ENCODE data around the gene DDX49.
A peak's percentile ranks its signal among the peaks of the same experiment; 100 is the strongest.

Gene DDX49

GRCh38 chr19:18878058-18878797 is 41.3 kb upstream of the DDX49 start:
- H3K4me3 ChIP-seq (replicated peaks; ENCODE audit: low read depth, low read length) = no peak overlapping the region
- no peak for TF ChIP-seq CTCF (IDR thresholded peaks at IDR 0.05; ENCODE audit: low read length, missing control alignments)
- DNase-seq (ENCODE audit: low read depth) = no peak

DNA sequence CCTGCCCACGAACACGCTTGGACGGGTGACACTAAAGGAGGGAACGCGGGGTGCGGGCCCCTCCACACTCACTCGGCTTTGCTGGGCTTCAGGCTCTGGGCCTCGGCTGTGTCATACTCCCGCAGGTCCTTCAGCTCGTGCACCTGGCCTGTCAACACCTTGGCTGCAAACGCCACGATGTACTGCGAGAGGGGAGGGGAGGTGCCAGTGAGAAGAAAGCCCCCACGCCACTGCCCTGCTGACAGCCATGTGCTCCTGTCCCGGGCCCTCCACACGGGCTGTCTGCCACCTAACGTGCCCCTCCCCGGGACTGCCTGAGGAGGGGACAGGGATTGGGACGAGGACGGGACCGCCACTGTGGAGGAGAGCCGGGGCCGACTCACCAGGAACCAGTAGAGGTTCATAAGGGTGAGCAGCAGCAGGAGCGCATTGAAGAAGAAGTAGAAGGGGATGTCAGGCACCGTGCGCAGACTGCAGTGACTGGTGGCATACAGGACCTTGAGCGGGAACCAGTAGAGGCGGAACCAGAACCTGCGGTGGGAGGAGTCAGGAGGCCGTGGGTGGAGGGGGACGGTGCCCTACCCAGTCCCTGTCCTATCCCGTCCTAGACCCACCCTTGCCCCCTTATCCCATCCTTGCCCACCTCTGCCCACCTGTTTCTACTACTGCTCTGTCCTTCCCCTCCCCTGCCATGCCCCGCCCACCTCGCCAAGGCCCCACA is 40.5 kb upstream of the DDX49 start:
- no peak for DNase-seq (ENCODE audit: low read depth)
- H3K4me3 ChIP-seq (replicated peaks; ENCODE audit: low read depth, low read length) = no peak overlapping the region
- no peak for TF ChIP-seq CTCF (IDR thresholded peaks at IDR 0.05; ENCODE audit: low read length, missing control alignments)

DNA sequence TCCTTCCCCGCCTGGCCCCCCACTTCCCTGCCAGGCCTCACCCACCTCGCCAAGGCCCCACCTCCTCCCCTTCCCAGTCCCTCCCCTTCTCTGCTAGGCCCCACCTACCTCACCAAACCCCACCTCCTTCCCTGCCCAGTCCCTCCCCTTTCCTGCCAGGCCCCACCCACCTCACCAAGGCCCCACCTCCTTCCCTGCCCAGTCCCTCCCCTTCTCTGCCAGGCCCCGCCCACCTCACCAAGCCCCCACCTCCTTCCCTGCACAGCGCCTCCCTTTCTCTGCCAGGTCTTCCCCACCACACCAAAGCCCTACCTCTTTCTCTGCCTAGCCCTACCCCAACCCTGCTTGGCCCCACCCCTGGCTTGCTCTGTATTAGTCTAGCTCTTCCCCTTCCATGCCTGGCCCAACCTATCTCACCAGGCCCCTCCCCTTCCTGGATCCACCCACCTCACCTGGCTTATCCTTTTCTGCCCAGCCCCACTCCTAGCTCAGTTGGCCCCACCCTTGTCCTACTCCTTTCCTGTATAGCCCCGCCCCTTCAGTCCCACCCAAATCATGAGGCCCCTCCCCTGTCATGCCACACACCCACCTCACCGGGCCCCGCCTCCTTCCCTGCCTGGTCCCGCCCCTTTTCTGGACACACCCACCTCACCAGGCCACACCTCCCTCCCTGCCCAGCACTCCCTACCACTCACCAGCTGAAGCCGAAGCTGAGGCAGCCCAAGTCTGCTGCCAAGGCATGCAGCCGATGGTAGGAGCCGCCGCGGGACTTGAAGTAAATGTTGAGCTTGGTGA is 39.7 kb upstream of the DDX49 start:
- peak; percentile 20 for DNase-seq (ENCODE audit: low read depth)
- H3K4me3 ChIP-seq (replicated peaks; ENCODE audit: low read depth, low read length) = no peak overlapping the region
- no peak for TF ChIP-seq CTCF (IDR thresholded peaks at IDR 0.05; ENCODE audit: low read length, missing control alignments)

- no peak for DNase-seq (ENCODE audit: low read depth)
- no peak overlapping the region for H3K4me3 ChIP-seq (replicated peaks; ENCODE audit: low read depth, low read length)
- no peak for TF ChIP-seq CTCF (IDR thresholded peaks at IDR 0.05; ENCODE audit: low read length, missing control alignments)
Measured at GRCh38 chr19:18881491-18881890, 38.0 kb upstream of the DDX49 start.

DNA sequence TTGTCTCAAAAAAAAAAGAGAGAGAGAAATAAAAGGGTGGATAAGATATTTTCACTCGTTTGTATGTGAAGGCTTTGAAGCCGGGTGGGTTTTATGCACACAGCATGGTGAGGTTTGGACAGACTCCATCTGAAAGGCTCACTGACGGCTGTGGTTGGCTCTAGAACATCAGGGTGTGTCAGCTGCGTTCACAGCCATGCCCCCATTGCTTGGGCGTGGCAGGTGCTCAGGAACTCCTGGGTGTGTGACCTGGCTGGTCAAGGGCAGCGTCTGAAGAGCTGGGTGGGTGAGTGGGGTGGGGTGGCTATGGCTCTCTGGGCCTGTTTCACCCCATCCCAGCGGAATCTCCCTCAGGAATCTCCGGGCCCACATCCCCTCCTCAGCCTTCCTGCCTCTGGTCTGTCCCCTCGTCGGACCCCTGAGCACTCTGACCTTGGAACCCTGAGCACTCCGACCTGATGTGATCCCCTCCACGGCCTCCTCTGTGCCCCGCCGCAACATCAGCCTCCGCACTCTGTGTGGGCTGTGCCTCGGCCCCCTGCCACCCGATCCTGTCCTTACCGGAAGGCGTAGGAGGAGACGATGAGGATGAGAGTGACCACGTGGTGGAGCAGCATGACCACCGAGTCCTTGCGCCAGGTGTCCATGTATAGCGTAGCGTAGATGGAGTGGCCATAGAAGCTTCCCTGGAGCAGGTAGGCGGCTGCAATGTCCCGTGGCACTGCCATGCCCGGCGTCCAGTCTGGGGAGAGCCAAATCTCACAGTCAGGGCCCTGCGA is 35.8 kb upstream of the DDX49 start:
- no peak for DNase-seq (ENCODE audit: low read depth)
- no peak for TF ChIP-seq CTCF (IDR thresholded peaks at IDR 0.05; ENCODE audit: low read length, missing control alignments)
- H3K4me3 ChIP-seq (replicated peaks; ENCODE audit: low read depth, low read length) = no peak overlapping the region

DNA sequence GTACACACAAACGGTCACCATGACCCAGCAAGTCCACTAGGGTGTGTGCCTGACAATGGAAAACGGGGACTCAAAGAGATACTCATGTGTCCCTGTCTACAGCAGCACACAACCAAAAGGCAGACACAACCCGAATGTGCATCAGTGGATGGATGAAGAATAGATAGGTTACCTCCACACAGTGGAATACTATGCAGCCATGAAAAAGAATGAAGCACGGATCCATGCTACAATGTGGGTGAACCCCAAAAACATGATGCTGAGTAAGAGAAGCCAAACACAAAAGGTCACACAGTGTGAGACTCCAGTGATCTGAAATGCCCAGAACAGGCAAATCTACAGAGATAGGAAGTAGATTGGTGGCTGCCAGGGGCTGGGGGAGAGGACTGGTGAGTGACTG is 32.5 kb upstream of the DDX49 start:
- no peak for DNase-seq (ENCODE audit: low read depth)
- TF ChIP-seq CTCF (IDR thresholded peaks at IDR 0.05; ENCODE audit: low read length, missing control alignments) = no peak
- H3K4me3 ChIP-seq (replicated peaks; ENCODE audit: low read depth, low read length) = no peak overlapping the region

Measured in fibroblast of pulmonary artery (primary cell).